Upper lobe of left lung (tissue), 4 donors: ENCODE data around the gene MATCAP1.

Source experiments
- CTCF ChIP-seq, 6 experiments: fragments of 450-650 bp in 4 of 6; fragments of 200-600 bp in 2 of 6; sonication (generic) in 2 of 6; IDR thresholded peaks; one replicate each; pipeline ENCODE4 v1.5.1; 2016 to 2019; ENCODE audit warnings: antibody characterized with exemption in 6 of 6
- POLR2A ChIP-seq, 4 donors: fragments of 450-650 bp; IDR thresholded peaks; one replicate each; pipeline ENCODE4 v1.5.1; 2016 to 2017; ENCODE audit warnings: antibody characterized with exemption in 4 of 4, mild to moderate bottlenecking in 2 of 4
- POLR2AphosphoS5 ChIP-seq, 2 donors: sonication (generic); formaldehyde crosslinking; IDR thresholded peaks; one replicate each; pipeline ENCODE4 v1.5.1; 2017; ENCODE audit warnings: antibody characterized with exemption in 2 of 2

- TF ChIP-seq CTCF (IDR thresholded peaks at IDR 0.05), result no peak
- TF ChIP-seq POLR2AphosphoS5 (IDR thresholded peaks at IDR 0.05), result no peak
- no peak for TF ChIP-seq POLR2A (IDR thresholded peaks at IDR 0.05)
Observed at GRCh38 chr16:67230809-67231660, 47.3 kb upstream of the MATCAP1 start.
